Renal cortex interstitium (tissue), 11 donors: Measurements from ENCODE around the gene B4GALNT3. TPM values are rescaled to one million over a fixed set of nuclear protein-coding genes. Genes with fewer than 3 reads are reported as not detected.

ENCODE experiments used
- DNase-seq, 11 donors: peaks; one replicate each; pipeline ENCODE4 v3.0.0-alpha.2; 2013; ENCODE audit warnings: low read depth in 9 of 11, low spot score in 4 of 11; ENCODE audit errors: extremely low read depth in 1 of 11
- polyA plus RNA-seq, 3 donors: library from polyadenylated mRNA; unstranded; fragments of 120-200 nt; gene quantifications; one replicate each; pipeline ENCODE4 v1.2.1, GENCODE V29; 2013; ENCODE audit not compliant: insufficient read length in 3 of 3

Gene B4GALNT3
- polyA plus RNA-seq, 3 donors, result 14.1 to 17.3 (median 15.7) TPM

DNA sequence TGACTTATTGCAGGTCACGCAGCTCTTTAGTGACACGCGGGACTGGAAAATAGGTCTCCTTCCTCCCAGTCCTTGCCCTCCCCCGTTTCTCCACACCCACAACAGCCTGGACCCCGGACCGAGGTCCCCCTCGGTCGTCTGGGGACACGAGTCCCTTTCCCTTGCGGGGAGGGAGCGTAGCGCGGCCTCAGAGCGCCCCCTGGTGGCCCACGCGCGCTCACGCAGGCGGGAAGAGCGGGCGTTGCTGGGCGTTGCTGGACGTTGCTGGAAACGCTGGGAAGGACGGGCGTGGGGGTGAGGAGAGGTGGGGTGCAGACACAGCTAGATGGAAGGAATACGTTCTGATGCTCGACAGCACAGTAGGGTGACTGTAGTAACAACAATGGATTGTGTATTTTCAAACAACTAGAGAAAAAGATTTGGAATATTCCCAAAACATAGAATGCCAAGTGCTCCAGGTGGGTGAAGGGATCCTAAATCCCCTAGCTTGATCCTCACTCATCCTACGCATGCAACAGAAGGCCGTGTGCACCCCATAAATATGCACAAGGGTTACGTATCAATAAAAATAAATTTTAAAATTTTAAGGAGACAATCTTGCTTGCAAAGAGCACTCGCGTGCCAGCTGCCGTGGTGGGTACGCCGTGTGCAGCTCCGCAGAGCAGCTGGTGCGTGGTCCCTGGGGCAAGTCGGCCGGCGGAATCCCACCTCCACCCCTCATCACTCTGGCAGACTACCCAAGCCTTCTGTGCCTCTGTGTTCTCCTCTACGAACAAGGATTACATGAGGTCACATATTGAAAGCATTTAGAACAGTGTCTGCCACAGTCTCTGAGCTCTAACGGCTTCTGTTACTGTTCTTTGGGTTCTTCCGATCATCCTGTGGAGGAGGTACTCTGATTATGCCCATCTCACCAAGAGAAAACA is 87.4 kb downstream of the B4GALNT3 start:
- DNase-seq, result peak in 1 of 11 donors; percentile 38

DNA sequence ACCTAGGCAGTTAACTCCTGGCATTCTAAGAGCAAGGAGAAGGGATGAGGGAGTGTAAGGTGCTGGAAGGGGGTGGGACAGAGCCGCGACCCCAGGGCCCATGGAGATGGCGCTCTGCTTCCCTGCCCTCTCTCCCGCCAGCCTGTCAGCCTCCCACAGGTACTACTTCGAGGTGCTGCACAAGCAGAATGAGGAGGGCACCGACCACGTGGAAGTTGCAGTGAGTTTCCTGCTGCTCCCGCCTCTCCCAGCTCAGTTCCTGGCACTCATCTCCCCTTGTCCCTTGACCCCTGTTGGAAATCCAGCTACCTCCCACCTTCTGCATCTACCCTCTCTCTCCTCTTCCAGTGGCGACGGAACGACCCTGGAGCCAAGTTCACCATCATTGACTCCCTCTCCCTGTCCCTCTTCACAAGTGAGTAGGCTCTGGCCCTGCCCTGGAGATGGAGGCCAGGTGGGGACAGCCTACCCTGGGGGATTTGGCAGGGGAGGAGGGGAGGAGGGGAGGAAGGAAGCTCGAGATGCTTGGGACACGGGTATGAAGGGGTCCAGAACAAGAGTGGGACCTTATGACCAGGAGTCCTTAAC is 88.2 kb downstream of the B4GALNT3 start:
- DNase-seq, result no peak

DNA sequence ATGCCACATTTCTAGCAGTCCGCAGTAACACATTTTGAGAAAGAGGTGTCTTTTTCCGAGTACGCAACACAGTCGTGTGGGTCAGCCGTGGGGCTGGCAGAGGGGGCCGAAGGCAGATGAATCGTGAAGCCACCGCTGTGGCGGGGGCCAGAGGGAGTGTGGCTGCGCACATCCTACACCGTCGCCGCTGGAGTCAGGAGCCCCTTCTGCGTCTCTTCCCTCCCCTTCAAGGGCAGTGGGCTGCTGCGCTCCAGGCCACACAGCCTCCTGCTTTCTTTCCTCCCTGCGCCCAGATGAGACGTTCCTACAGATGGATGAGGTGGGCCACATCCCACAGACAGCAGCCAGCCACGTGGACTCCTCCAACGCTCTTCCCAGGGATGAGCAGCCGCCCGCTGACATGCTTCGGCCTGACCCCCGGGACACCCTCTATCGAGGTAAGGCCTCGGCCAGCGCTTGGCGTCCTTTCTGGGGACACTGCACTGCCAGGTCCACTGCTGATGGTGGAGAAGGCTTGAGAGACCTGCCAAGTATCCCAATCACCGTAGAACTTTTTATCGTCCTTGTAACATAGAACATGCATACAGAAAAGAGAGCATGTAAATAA is 89.8 kb downstream of the B4GALNT3 start:
- DNase-seq, result no peak

DNA sequence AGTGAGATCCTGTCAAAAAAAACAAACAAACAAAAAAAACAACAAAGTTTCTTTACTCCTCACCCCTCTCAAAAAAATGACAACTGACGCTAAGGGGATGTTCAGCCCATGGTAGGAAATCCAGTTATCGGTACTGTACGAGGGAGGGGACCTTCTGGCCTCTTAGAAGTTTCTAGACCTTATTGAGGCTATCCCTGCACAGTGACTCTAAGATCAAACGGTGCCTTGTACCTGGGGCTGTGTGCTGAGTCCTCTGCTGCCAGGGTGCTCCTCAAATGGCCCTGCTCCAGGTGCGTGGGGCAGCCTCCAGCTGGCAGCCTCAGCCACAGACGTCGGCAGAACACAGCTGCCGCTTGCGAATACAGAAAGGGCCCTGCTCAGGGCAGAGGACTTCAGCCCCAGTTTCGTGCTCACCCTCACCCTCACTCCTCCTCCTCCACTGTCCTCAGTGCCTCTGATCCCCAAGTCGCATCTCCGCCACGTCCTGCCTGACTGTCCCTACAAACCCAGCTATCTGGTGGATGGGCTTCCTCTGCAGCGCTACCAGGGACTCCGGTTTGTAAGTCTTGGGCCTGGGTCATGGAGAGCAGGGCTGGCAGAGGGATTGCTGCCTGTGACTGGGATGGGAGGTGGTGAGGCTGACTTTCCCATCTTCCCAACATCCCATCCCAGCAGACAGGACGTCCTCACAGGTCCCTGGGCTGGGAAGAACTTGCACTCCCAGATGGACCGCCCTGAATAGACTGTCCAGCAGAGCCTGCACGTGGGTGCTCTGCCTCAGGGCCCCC is 90.9 kb downstream of the B4GALNT3 start:
- no peak for DNase-seq

DNA sequence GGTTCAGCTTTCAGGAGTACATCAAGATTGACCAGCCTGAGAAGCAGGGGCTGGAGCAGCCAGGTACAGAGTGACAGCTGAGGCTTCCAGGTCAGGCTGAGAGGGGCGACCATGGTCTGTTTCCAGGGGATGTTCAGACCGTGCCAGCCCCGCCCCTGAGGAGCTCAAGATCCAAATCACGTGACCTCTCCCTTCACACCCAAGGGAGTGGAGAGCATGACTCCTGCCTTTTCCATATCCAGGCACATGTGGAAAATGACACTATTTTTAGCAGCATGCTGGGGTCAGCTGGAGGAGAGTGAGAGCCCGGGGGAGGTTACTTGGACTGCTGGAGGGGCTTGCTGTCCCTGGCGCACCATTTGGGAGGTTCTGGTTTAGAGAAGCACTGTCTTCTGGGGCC is 92.7 kb downstream of the B4GALNT3 start:
- no peak for DNase-seq

DNA sequence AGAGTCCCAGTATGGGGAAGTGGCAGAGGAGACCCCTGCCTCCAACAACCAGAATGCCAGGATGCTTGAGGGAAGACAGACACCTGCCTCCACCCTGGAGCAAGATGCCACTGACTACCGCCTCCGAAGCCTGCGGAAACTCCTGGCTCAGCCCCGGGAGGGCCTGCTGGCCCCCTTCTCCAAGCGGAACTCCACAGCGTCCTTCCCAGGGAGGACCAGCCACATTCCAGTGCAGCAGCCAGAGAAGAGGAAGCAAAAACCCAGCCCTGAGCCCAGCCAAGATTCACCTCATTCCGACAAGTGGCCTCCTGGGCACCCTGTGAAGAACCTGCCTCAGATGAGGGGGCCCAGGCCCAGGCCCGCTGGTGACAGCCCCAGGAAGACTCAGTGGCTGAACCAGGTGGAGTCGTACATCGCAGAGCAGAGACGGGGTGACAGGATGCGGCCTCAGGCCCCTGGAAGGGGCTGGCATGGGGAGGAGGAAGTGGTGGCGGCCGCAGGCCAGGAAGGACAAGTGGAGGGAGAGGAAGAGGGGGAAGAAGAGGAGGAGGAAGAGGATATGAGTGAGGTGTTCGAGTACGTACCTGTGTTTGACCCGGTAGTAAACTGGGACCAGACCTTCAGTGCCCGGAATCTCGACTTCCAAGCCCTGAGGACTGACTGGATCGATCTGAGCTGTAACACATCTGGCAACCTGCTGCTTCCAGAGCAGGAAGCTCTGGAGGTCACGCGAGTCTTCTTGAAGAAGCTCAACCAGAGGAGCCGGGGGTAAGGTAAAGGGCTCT is 93.7 kb downstream of the B4GALNT3 start:
- DNase-seq, result no peak

DNA sequence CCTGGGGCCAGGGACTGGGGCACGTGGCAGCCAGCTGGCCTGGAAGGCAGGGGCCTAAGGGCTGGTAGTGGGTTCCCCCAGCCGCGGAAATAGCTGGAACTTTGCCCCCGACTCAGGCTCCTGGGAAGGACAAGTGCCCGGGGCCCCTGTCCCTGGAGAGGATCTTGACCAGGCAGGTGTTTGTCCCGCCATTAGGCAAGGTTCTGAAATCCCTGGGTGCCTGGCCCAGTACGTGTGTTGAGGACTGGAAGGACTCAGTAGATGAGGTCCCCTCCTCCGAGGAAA is 94.2 kb downstream of the B4GALNT3 start:
- DNase-seq, result no peak

DNA sequence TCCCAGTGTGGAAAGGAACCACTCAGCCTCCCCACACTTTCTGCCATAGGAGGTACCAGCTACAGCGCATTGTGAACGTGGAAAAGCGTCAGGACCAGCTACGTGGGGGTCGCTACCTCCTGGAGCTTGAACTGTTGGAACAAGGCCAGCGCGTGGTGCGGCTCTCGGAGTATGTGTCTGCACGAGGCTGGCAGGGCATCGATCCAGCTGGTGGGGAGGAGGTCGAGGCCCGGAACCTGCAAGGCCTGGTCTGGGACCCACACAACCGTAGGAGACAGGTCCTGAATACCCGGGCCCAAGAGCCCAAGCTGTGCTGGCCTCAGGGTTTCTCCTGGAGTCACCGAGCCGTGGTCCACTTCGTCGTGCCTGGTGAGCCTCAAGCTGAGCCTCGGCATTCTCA is 96.8 kb downstream of the B4GALNT3 start:
- no peak for DNase-seq

DNA sequence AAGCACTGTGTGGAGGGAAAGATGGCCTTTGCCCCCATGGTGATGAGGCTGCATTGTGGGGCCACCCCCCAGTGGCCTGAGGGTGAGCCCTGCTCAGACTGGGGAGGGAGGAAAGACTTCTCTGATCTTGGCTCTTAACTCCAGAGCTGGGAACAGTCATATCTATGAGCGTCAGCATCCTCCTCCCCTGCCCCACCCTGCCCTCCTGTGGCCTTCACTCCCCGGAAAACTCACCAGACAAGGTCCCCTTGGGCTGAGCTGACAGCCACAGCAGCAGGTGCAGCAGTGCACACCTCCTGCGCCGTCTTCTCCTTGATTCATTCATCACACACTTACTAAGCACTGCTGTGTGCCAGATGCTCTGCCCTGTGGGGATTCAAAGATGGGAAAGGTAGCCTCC is 98.8 kb downstream of the B4GALNT3 start:
- no peak for DNase-seq

DNA sequence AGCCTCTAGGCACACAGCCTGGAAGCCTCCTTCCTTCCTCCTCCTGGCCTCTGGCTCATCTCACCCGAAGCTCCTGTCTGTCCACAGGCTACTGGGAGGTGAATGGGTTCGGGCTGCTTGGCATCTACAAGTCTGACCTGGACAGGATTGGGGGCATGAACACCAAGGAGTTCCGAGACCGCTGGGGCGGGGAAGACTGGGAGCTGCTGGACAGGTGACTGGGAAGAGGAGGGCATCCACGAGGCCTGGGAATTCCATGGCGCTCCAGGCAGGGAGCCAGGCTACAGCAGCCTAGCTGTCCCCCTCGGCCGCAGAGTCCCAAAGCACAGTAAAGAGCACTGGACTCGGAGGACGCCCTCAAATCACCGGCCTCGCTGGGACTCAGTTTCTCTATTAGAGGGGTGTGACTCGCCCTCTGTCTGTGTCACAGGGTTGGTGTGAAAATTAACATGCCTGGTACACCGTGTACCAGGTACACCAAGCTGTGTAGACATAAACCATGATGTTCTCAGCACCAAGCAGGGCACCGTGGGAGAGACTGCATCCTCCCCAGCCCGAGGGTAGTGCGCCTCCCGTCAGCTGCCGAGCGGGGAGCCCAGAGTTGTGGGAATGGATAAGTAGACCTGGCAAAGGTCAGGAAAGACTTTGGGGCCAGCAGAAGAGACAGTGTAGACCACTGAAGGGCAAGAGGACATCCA is 99.6 kb downstream of the B4GALNT3 start:
- no peak for DNase-seq

DNA sequence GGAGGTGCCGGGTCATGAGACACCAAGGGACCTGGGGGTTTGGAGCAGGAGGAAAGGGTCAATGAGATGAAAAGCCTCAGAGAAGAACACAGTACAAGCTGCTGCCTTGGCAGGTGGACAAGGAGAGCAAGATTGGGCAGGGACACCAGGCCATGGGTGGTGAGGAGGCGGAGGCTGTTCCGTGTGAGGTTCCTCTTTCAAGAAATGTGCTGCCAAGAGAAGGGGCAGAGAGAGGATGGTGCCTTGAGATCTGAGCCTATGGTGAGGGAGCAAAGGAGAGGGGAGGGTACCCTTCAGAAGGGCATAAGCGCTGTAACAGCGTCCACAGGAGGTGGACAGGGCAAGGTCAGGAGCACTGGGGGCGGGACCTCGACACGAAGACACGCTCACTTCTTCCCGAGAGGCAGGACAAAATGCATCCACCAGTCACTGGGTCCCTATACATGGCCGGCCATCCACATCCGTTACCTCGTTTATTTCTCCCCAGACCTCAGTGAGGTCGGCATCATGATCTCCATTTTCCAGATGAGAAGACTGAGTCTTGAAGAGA is 100.2 kb downstream of the B4GALNT3 start:
- no peak for DNase-seq

DNA sequence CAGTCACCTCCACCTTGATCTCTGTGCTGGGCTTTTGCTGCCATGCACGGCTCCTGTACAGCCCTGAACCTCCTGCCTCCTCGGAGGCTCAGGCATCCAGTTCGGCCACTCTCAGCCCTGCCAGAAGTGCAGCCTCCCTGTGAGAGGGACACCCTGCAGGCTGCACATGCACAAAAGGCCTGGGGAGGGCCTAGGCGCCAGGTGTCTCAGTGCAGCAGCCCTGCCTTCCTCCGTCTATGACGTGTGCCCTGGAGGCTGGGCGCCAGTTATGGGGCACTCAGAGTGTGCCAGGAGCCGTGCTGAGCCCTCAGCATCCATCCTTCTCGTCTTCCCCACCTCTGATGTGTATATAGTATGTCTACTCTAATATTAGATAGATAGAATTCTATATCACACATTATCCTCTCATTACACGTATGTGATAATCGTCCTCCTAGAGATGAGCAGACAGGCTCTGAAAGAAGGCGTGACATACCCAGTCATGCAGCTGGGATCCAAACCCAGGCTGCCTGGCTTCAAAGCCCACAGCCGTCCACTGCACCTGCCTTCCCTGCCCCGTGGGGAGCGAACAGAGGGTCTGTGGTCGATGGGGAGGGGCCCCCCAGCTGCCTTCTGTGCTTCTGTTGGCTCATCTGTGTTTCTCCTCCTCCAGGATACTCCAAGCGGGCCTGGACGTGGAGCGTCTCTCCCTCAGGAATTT is 101.1 kb downstream of the B4GALNT3 start:
- DNase-seq, result no peak

DNA sequence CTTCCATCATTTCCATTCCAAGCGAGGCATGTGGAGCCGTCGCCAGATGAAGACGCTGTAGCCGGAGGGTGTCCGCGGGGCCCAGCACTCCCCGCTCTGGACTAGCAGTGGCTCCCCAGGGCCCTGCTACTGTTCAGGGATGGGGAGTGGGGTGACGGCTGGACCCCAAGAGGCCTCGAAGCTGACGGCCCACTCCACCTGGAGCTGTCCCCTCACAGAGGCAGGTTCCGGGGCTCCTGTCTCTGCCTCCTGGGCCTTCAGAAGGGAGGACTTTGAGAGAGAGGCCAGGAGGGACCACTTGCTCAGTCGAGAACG is 101.6 kb downstream of the B4GALNT3 start:
- DNase-seq, result no peak

DNA sequence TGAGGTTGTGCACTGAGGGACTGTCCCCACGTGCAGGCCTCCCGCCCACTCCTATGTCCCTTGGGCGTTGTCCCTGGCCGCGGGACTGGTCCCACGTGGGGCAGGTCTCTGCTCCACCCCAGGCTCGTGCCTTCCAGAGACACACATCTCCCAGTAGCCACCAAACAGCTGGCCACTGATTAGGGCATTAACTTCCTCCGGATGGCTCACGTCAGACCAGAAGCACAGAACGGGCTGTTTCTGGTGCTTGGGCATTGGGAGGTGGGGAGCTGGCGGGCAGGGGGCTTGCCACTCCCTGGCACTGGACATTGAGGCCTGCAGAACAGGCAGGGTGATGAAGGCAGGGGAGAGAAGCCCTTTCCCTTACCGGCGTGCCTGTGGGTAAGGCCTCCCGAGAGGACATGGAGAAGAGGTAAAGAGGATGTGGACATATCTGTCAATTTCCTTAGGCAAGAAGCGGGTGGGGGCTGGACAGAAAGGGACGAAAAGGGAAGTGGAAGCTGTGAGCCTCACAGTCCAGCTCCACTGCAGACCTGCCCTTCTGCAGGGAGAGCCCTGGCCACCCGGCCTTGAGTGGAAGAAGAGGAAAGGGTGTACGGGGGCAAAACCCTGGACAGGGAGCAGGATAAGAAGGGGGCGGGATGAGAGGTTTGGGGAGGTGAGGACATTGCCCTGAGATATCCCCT is 102.3 kb downstream of the B4GALNT3 start:
- no peak for DNase-seq

DNA sequence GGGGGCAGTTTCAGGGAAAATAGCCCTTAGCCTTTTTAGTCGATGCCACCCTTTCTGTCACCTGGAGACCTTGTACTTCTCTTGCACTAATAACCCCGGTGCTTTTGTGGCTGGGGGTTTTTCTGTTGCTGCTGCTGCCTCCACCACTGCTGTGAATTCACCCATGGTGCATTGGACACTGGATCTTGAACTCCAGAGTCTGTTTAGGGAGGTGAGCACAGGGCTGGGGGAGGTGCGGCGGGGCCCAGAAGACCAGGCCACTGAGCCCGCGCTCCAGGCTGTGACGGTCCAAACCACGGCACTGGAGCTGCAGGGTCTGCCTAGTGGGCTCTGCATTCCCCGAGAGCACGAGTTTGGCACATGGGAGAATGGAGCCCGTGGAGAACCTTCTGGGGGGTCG is 102.9 kb downstream of the B4GALNT3 start:
- no peak for DNase-seq

DNA sequence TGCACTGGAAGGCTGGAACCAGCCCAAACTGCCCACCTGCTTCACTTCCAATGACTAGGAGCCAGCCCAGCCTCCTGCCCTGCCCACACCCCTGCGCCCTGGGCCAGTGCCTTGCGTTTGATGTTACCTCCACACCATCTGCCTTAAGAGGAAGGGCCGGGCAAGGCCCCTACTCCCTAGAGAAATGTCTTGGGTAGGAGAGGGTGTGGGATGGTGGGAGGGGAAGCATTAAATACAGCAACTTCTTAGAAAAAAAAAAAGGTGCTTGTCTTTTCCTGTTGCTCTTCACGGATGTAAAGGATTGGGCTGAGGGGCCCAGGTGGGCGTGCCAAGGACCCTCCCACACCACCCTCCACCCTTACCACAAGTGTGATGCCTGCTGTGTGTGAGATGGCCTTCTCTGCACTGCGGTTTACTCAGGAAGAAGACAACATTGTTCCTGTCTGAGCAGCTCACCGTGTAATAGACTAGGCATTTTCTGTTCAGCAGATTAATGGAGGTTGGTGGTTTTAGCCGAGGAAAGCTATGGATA is 103.6 kb downstream of the B4GALNT3 start:
- no peak for DNase-seq

DNA sequence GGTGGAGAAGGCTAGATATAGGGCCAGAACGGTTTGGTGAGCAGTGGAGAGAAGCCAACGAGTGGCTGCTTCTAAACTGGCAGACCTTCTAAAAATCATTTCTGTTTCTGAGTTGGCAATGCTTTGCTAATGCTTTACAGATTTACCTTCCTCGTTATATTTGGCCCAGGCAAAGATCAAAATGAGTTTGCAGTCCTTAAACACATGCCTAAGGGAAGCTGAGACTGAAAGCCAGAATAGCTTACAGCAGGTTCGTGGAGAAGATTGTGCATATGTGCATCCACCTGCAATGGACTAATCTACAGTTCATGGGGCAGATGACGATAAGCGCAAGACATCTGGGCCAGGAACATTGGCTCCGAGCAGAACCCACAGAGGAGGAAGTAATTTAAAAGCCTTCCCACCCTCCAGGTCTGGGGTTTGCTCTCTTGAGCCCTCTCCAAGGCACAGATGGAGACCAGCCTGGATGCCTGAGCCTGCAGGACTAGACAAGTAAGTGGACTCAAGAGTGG is 104.1 kb downstream of the B4GALNT3 start:
- DNase-seq, result no peak
